Transverse colon (tissue), 4 donors: Measurements from ENCODE around the gene CERS1.

ENCODE experiments used
- EP300 ChIP-seq: sonication (generic); formaldehyde crosslinking; IDR thresholded peaks from one replicate; pipeline ENCODE4 v1.6.1; 2017; ENCODE audit warnings: antibody characterized with exemption, low read depth
- POLR2A ChIP-seq: fragments of 450-650 bp; IDR thresholded peaks from one replicate; pipeline ENCODE4 v1.6.1; 2016; ENCODE audit warnings: antibody characterized with exemption, mild to moderate bottlenecking, moderate library complexity
- POLR2AphosphoS5 ChIP-seq, 3 donors: sonication (generic); formaldehyde crosslinking; IDR thresholded peaks; one replicate each; pipeline ENCODE4 v1.6.1; 2016; ENCODE audit warnings: antibody characterized with exemption in 3 of 3
- TF ChIP-seq, protein P1 (sequence below), 5 experiments: fragments of 200-600 bp in 3 of 5; fragments of 450-650 bp in 2 of 5; sonication (generic) in 3 of 5; IDR thresholded peaks; 1 replicate in 2 of 5; 2 replicates in 3 of 5; pipeline ENCODE4 v1.5.1; 2016 to 2017; ENCODE audit warnings: antibody characterized with exemption in 5 of 5, inconsistent platforms in 3 of 5, mild to moderate bottlenecking in 2 of 5, moderate library complexity in 1 of 5

DNA sequence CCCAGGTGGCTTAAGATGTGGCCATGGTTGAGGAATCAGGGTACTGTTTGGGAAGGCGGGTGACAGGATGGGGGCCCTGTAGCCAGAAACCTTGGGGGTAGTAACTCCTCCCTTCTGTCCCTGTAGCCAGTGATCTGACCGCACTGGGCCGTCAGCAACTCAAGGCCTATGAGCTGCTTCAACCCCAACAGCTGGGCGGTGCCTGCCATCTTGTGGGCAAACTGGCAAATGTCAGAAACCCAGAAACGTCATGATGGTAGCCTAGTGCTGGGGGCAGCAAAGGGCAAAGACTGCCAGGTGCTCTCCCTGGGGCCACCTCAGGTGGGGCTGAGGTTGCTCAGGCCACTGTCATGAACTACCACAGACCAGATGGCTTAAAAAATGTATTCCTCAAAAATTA, 19.7 kb upstream of the CERS1 start:
- TF ChIP-seq POLR2AphosphoS5 (IDR thresholded peaks at IDR 0.05) (no peak), POLR2A (no peak), EP300 (no peak)
- TF ChIP-seq, protein P1, sequence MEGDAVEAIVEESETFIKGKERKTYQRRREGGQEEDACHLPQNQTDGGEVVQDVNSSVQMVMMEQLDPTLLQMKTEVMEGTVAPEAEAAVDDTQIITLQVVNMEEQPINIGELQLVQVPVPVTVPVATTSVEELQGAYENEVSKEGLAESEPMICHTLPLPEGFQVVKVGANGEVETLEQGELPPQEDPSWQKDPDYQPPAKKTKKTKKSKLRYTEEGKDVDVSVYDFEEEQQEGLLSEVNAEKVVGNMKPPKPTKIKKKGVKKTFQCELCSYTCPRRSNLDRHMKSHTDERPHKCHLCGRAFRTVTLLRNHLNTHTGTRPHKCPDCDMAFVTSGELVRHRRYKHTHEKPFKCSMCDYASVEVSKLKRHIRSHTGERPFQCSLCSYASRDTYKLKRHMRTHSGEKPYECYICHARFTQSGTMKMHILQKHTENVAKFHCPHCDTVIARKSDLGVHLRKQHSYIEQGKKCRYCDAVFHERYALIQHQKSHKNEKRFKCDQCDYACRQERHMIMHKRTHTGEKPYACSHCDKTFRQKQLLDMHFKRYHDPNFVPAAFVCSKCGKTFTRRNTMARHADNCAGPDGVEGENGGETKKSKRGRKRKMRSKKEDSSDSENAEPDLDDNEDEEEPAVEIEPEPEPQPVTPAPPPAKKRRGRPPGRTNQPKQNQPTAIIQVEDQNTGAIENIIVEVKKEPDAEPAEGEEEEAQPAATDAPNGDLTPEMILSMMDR (IDR thresholded peaks at IDR 0.05): peak in 2 of 5 experiments; percentile 30 to 46
